ENCODE measurements around the gene NSMCE4A. TPM values are rescaled to one million over a fixed set of nuclear protein-coding genes. Genes with fewer than 3 reads are reported as not detected.
A peak's percentile ranks its signal among the peaks of the same experiment; 100 is the strongest.

Gene NSMCE4A
- total and polyA plus RNA-seq, 2 of the 8 experiments (the other 6 are each of a cell fraction or from before 2014, with no cell fraction given) = 48.6 to 66.0 TPM

DNA sequence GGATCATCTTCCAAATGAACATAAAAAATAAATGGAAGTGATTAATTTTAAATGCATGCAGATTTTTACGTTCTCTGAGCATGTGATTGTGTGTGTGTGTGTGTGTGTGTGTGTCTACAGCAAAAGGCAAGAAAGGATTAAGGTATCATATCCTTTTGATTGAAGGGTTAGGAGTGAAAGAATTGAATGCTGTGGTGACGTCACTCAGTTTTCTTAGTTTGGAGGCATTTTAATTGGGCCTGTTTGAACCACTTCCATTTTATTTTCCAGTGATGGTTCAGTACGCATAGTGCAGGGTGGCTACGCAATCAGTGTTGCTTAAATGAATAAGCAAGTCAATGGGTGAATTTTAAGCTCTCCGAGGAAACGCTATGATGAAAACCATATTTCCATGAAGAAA lies 45.2 kb upstream of the NSMCE4A start:
- no peak overlapping the region for H2AK5ac ChIP-seq (ENCODE audit: low read depth, low read length)
- H2AFZ ChIP-seq (ENCODE audit: low read length) = peak overlapping the region; percentile 59
- no peak overlapping the region for H2BK5ac ChIP-seq (ENCODE audit: low read depth, low read length)
- no peak overlapping the region for H3K18ac ChIP-seq (ENCODE audit: extremely low read depth, low read length)
- no peaks in the 10 kb centered on the region for H3K27me3 ChIP-seq (replicated peaks in 1 of 4; ENCODE audit: control insufficient read depth in 3 of 4, extremely low read depth in 1 of 4, insufficient read depth in 3 of 4, low read length in 3 of 4)
- no peak overlapping the region for H2BK20ac ChIP-seq (ENCODE audit: low read length)
- TF ChIP-seq SAP30 (IDR thresholded peaks at IDR 0.05; ENCODE audit: insufficient read depth, insufficient replicate concordance, low read length) = no peak
- TF ChIP-seq CHD2 (IDR thresholded peaks at IDR 0.05; ENCODE audit: low read length) = no peak
- no peak for TF ChIP-seq MAFK (IDR thresholded peaks at IDR 0.05; ENCODE audit: low read depth, low read length)
- no peak for TF ChIP-seq RFX5 (IDR thresholded peaks at IDR 0.05; ENCODE audit: borderline replicate concordance, low read depth, low read length)
- TF ChIP-seq, protein P1, sequence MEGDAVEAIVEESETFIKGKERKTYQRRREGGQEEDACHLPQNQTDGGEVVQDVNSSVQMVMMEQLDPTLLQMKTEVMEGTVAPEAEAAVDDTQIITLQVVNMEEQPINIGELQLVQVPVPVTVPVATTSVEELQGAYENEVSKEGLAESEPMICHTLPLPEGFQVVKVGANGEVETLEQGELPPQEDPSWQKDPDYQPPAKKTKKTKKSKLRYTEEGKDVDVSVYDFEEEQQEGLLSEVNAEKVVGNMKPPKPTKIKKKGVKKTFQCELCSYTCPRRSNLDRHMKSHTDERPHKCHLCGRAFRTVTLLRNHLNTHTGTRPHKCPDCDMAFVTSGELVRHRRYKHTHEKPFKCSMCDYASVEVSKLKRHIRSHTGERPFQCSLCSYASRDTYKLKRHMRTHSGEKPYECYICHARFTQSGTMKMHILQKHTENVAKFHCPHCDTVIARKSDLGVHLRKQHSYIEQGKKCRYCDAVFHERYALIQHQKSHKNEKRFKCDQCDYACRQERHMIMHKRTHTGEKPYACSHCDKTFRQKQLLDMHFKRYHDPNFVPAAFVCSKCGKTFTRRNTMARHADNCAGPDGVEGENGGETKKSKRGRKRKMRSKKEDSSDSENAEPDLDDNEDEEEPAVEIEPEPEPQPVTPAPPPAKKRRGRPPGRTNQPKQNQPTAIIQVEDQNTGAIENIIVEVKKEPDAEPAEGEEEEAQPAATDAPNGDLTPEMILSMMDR (IDR thresholded peaks at IDR 0.05; ENCODE audit: control extremely low read depth in 1 of 3, insufficient read depth in 1 of 3, low read depth in 1 of 3, low read length in 3 of 3) = no peak
- no peak for TF ChIP-seq RXRA (IDR thresholded peaks at IDR 0.05; ENCODE audit: insufficient read depth, low read depth, low read length)
- TF ChIP-seq POLR2A (IDR thresholded peaks at IDR 0.05; ENCODE audit: control extremely low read depth in 1 of 2, low read depth in 2 of 2, low read length in 2 of 2) = no peak
- no peaks in the 10 kb centered on the region for H3K79me2 ChIP-seq (ENCODE audit: control insufficient read depth in 1 of 2, insufficient read depth in 2 of 2, low read length in 2 of 2)
- H2BK120ac ChIP-seq (replicated peaks; ENCODE audit: low read depth, low read length) = no peak overlapping the region
- no peaks in the 10 kb centered on the region for H4K20me1 ChIP-seq (replicated peaks in 1 of 2; ENCODE audit: control insufficient read depth in 1 of 2, insufficient read depth in 2 of 2, low read length in 2 of 2)
- no peak for DNase-seq (ENCODE audit: low read depth in 1 of 2, low spot score in 2 of 2)
- H3K23ac ChIP-seq (ENCODE audit: insufficient read length) = no peak overlapping the region
- no peak overlapping the region for H3K4me3 ChIP-seq (ENCODE audit: extremely low read depth in 1 of 4, insufficient read depth in 2 of 4, low read depth in 3 of 4, low read length in 4 of 4)
- no peak overlapping the region for H4K91ac ChIP-seq (replicated peaks; ENCODE audit: insufficient read length, low read length)
- H2BK12ac ChIP-seq (ENCODE audit: low read depth, low read length) = no peak overlapping the region
- H3K4ac ChIP-seq (replicated peaks; ENCODE audit: insufficient read length, low read depth, low read length) = no peak overlapping the region
- no peaks in the 10 kb centered on the region for H3K36me3 ChIP-seq (ENCODE audit: control insufficient read depth in 2 of 4, insufficient read depth in 4 of 4, low read length in 3 of 4)
- peak overlapping the region in 1 of 2 experiments; percentile 55; a peak in 1 of 4 replicates for H3K4me2 ChIP-seq (ENCODE audit: insufficient read depth in 1 of 2, low read depth in 2 of 2, low read length in 2 of 2)
- H3K9me3 ChIP-seq (ENCODE audit: insufficient read depth in 2 of 2, low read depth in 1 of 2, low read length in 1 of 2) = no peaks in the 10 kb centered on the region
- no peaks in the 10 kb centered on the region for H3K79me1 ChIP-seq (ENCODE audit: low read depth, low read length)
- no peak overlapping the region for H2BK15ac ChIP-seq (ENCODE audit: low read length)
- H3K9ac ChIP-seq (replicated peaks in 1 of 4; ENCODE audit: extremely low read depth in 1 of 4, low read depth in 3 of 4, low read length in 3 of 4) = no peak overlapping the region; a peak in 1 of 7 replicates
- H3K56ac ChIP-seq (replicated peaks; ENCODE audit: insufficient read length, low read depth, low read length) = no peak overlapping the region
- ChIA-PET CTCF (ENCODE audit: partially characterized antibody) (interaction anchor here (0.7 to 1.5 kb wide), 2 partner anchors 22 to 32 kb away, joined by 3 read pairs; no protein-coding TSS in a partner anchor), POLR2A (ENCODE audit: partially characterized antibody) (interaction anchor here (0.9 to 1.4 kb wide), 2 partner anchors 15 to 21 kb away, joined by 3 read pairs; no protein-coding TSS in a partner anchor)
- FAIRE-seq = no peak
- H4K8ac ChIP-seq (ENCODE audit: extremely low read depth, insufficient read depth, low read length) = no peak overlapping the region
- H3K4me1 ChIP-seq (replicated peaks in 1 of 4; ENCODE audit: control insufficient read depth in 3 of 4, insufficient read depth in 4 of 4, low read length in 3 of 4) = peaks cover 0 to 8% (median 5%) of the 10 kb centered on the region in 4 experiments; a peak in 6 of 7 replicates
- H3K27ac ChIP-seq (ENCODE audit: low read depth, low read length) = no peak overlapping the region
- H3K14ac ChIP-seq (ENCODE audit: insufficient read length) = no peak overlapping the region
- H4K5ac ChIP-seq (ENCODE audit: insufficient read length, low read depth, low read length) = no peak overlapping the region
- H3K23me2 ChIP-seq (ENCODE audit: low read depth, low read length) = peaks cover 3% of the 10 kb centered on the region; the same call in 1 of the 2 replicates
- WGBS, 2 experiments (ENCODE audit: extremely low coverage in 1 of 2, insufficient coverage in 1 of 2, insufficient read length in 1 of 2, insufficient replicate concordance in 2 of 2, low coverage in 1 of 2, low lambda C conversion rate in 2 of 2, missing lambda C conversion rate in 1 of 2) = 91% methylated on average over 6 of the region's 6 CpGs; no CpG with 5 or more reads in 1 of the 2 experiments

Measured in H1 (cell line).